Measurements from ENCODE around the gene SRSF4.

GRCh38 chr1:29119121-29119929 lies 62.4 kb downstream of the SRSF4 start:
- TF ChIP-seq CTCF (IDR thresholded peaks at IDR 0.05) (no peak), POLR2A (IDR thresholded peaks at IDR 0.05) (no peak)

All from thyroid gland (tissue), 4 donors.